Mesenchymal stem cell (in vitro differentiated cells and primary cell): ENCODE results near the gene YTHDC1.

Experiments used
- DNase-seq: peaks from one replicate; pipeline ENCODE4 v3.0.0-alpha.2; 2013
- H2AFZ ChIP-seq: one replicate; pipeline ENCODE4 v1.6.1; 2013; ENCODE audit warnings: low read depth, mild to moderate bottlenecking, control low read depth, inconsistent platforms, low read length, moderate library complexity
- H2AK5ac ChIP-seq: 2 replicates; pipeline ENCODE4 v1.6.1; 2013; ENCODE audit warnings: low read length, moderate library complexity, mild to moderate bottlenecking, inconsistent platforms; ENCODE audit not compliant: severe bottlenecking
- H2BK120ac ChIP-seq: one replicate; pipeline ENCODE4 v1.6.1; 2013; ENCODE audit warnings: low read depth, mild to moderate bottlenecking, inconsistent platforms, low read length, moderate library complexity
- H2BK12ac ChIP-seq, 2 experiments: one replicate each; pipeline ENCODE4 v1.6.1; 2013; ENCODE audit warnings: inconsistent platforms in 2 of 2, low read length in 2 of 2, mild to moderate bottlenecking in 2 of 2, moderate library complexity in 2 of 2, control low read depth in 1 of 2
- H2BK15ac ChIP-seq: one replicate; pipeline ENCODE4 v1.6.1; 2013; ENCODE audit warnings: mild to moderate bottlenecking, low read depth, inconsistent platforms; ENCODE audit not compliant: poor library complexity, severe bottlenecking
- H2BK5ac ChIP-seq: 2 replicates; pipeline ENCODE4 v1.6.1; 2013; ENCODE audit warnings: low read depth, mild to moderate bottlenecking, low read length, control low read depth, inconsistent platforms; ENCODE audit not compliant: poor library complexity, severe bottlenecking
- H3K14ac ChIP-seq, 2 experiments: one replicate each; pipeline ENCODE4 v1.6.1; 2013; ENCODE audit warnings: inconsistent platforms in 2 of 2, low read length in 2 of 2, control low read depth in 1 of 2, mild to moderate bottlenecking in 1 of 2, moderate library complexity in 1 of 2
- H3K18ac ChIP-seq, 2 experiments: one replicate each; pipeline ENCODE4 v1.6.1; 2013; ENCODE audit warnings: inconsistent platforms in 2 of 2, low read length in 2 of 2, control low read depth in 1 of 2, low read depth in 1 of 2, mild to moderate bottlenecking in 1 of 2
- H3K23ac ChIP-seq, 2 experiments: one replicate each; pipeline ENCODE4 v1.6.1; 2013; ENCODE audit warnings: inconsistent platforms in 2 of 2, low read length in 2 of 2, mild to moderate bottlenecking in 2 of 2, moderate library complexity in 2 of 2, control low read depth in 1 of 2
- H3K27ac ChIP-seq: 2 replicates; pipeline ENCODE4 v1.5.1; 2013; ENCODE audit warnings: mild to moderate bottlenecking, moderate library complexity, low read length, control low read depth, inconsistent platforms; ENCODE audit not compliant: poor library complexity, severe bottlenecking
- H3K27me3 ChIP-seq, 2 experiments: 2 replicates each; pipeline versions ENCODE4 v1.6.1 to v1.7.0; 2013; ENCODE audit warnings: low read length in 2 of 2, mild to moderate bottlenecking in 2 of 2, moderate library complexity in 2 of 2, control low read depth in 1 of 2, inconsistent platforms in 1 of 2; ENCODE audit not compliant: control insufficient read depth in 1 of 2, insufficient read depth in 1 of 2
- H3K36me3 ChIP-seq, 2 experiments: 2 replicates each; pipeline versions ENCODE4 v1.6.1 to v1.7.0; 2013; ENCODE audit warnings: low read length in 2 of 2, control low read depth in 1 of 2, inconsistent platforms in 1 of 2, low read depth in 1 of 2, mild to moderate bottlenecking in 1 of 2; ENCODE audit not compliant: insufficient read depth in 2 of 2, control insufficient read depth in 1 of 2
- H3K4ac ChIP-seq, 2 experiments: one replicate each; pipeline ENCODE4 v1.6.1; 2013; ENCODE audit warnings: inconsistent platforms in 2 of 2, low read length in 2 of 2, mild to moderate bottlenecking in 2 of 2, moderate library complexity in 2 of 2, control low read depth in 1 of 2, low read depth in 1 of 2
- H3K4me1 ChIP-seq: 2 replicates; pipeline ENCODE4 v1.6.1; 2013; ENCODE audit warnings: low read depth, low read length, control low read depth; ENCODE audit not compliant: control insufficient read depth, insufficient read depth
- H3K4me2 ChIP-seq: 2 replicates; pipeline ENCODE4 v1.6.1; 2013; ENCODE audit warnings: low read length, mild to moderate bottlenecking, inconsistent platforms; ENCODE audit not compliant: poor library complexity, severe bottlenecking
- H3K4me3 ChIP-seq, 2 experiments: 2 replicates each; pipeline versions ENCODE4 v1.5.1 to v1.7.0; 2013; ENCODE audit warnings: low read length in 2 of 2, mild to moderate bottlenecking in 2 of 2, control low read depth in 1 of 2, low read depth in 1 of 2; ENCODE audit not compliant: insufficient read depth in 1 of 2
- H3K79me1 ChIP-seq: replicated peaks from 2 replicates; pipeline ENCODE4 v1.6.1; 2013; ENCODE audit warnings: mild to moderate bottlenecking, control low read depth, low read length, inconsistent platforms; ENCODE audit not compliant: poor library complexity, severe bottlenecking
- H3K9ac ChIP-seq: 2 replicates; pipeline ENCODE4 v1.7.0; 2013; ENCODE audit warnings: mild to moderate bottlenecking, low read length, moderate library complexity
- H3K9me3 ChIP-seq: 2 replicates; pipeline ENCODE4 v1.7.0; 2013; ENCODE audit warnings: mild to moderate bottlenecking, low read length; ENCODE audit not compliant: control insufficient read depth
- H4K8ac ChIP-seq: one replicate; pipeline ENCODE4 v1.6.1; 2013; ENCODE audit warnings: inconsistent platforms, mild to moderate bottlenecking, low read length, moderate library complexity
- H4K91ac ChIP-seq: one replicate; pipeline ENCODE4 v1.6.1; 2013; ENCODE audit warnings: mild to moderate bottlenecking, low read length, inconsistent platforms
- whole genome bisulfite sequencing: methylation state at CpG from one replicate; pipeline ENCODE4 v1.1.7; 2013; ENCODE audit warnings: mixed read lengths; 5-methylcytosine and 5-hydroxymethylcytosine counted together

YTHDC1 gene

DNA sequence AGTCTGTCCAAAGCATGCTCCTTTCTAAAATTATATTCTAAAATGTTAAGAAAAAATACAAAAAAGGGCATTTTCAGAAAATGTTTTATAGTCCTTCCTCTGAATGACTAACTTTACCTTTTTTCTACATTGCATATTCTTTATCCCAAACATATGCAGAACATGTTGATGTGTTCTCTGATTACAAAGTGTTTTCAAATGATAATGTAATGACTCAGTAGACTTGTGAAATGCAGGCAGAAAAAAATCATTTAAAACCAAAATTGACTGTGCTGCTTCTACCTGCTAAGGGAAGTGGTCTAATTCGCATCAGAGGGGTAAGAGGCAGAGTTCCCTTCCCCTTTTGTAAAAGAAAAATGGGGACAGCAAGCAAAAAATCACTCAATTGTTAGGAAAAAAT lies 22.7 kb upstream of the YTHDC1 start:
- Histone ChIP-seq H2AK5ac (no peak overlapping the region), H3K4me2 (no peak overlapping the region), H4K8ac (no peak overlapping the region), H3K18ac (no peak overlapping the region), H2BK5ac (no peak overlapping the region), H3K14ac (no peak overlapping the region), H3K79me1 (peaks cover 4% of the 10 kb centered on the region), H2BK15ac (no peak overlapping the region), H3K23ac (no peak overlapping the region), H3K4me3 (peak overlapping the region in 1 of 2 experiments; percentile 79), H3K4ac (no peak overlapping the region), H3K27ac (no peak overlapping the region), H3K9ac (peak overlapping the region; percentile 71), H3K9me3 (no peaks in the 10 kb centered on the region), H3K27me3 (no peaks in the 10 kb centered on the region), H2BK12ac (no peak overlapping the region), H3K4me1 (peaks cover 10% of the 10 kb centered on the region), H3K36me3 (no peaks in the 10 kb centered on the region), H4K91ac (no peak overlapping the region), H2BK120ac (no peak overlapping the region), H2AFZ (no peak overlapping the region)
- DNase-seq: no peak
- no CpG with 5 or more reads among the region's 1 CpG for WGBS

GRCh38 chr4:68369142-68369805 lies 19.4 kb upstream of the YTHDC1 start:
- Histone ChIP-seq H3K9ac (no peak overlapping the region), H3K27ac (peak overlapping the region; percentile 100), H3K36me3 (no peaks in the 10 kb centered on the region), H4K8ac (peak overlapping the region; percentile 21), H3K4me1 (peaks cover 9% of the 10 kb centered on the region), H3K23ac (no peak overlapping the region), H2BK120ac (no peak overlapping the region), H3K4ac (no peak overlapping the region), H3K4me3 (no peak overlapping the region), H2BK12ac (peak overlapping the region in 1 of 2 experiments; percentile 95), H3K4me2 (no peak overlapping the region), H4K91ac (no peak overlapping the region), H3K14ac (peak overlapping the region in 1 of 2 experiments; percentile 71), H2AFZ (no peak overlapping the region), H3K18ac (peak overlapping the region in 1 of 2 experiments; percentile 85), H2BK5ac (peak overlapping the region; percentile 92), H2AK5ac (no peak overlapping the region), H3K27me3 (no peaks in the 10 kb centered on the region), H3K79me1 (peaks cover 4% of the 10 kb centered on the region), H2BK15ac (no peak overlapping the region), H3K9me3 (no peaks in the 10 kb centered on the region)
- DNase-seq: peak; percentile 55
- WGBS: 47% methylated on average over 5 of the region's 6 CpGs

GRCh38 chr4:68368691-68369131 lies 18.8 kb upstream of the YTHDC1 start:
- H3K9ac ChIP-seq: peak overlapping the region; percentile 40
- H3K27me3 ChIP-seq: no peaks in the 10 kb centered on the region
- H2BK5ac ChIP-seq: no peak overlapping the region
- H4K8ac ChIP-seq: no peak overlapping the region
- no peak overlapping the region for H2AFZ ChIP-seq
- H3K9me3 ChIP-seq: peaks cover 2% of the 10 kb centered on the region
- peaks cover 9% of the 10 kb centered on the region for H3K4me1 ChIP-seq
- no peak overlapping the region for H3K14ac ChIP-seq
- H3K27ac ChIP-seq: peak overlapping the region; percentile 100
- H3K36me3 ChIP-seq: no peaks in the 10 kb centered on the region
- no peak overlapping the region for H2BK120ac ChIP-seq
- peak overlapping the region in 1 of 2 experiments; percentile 0 for H3K4me3 ChIP-seq
- H3K18ac ChIP-seq: no peak overlapping the region
- no peak overlapping the region for H2AK5ac ChIP-seq
- no peak overlapping the region for H3K4ac ChIP-seq
- WGBS: 19% methylated on average over 2 of the region's 5 CpGs
- peak; percentile 76 for DNase-seq
- no peak overlapping the region for H3K23ac ChIP-seq
- H4K91ac ChIP-seq: no peak overlapping the region
- peaks cover 3% of the 10 kb centered on the region for H3K79me1 ChIP-seq
- no peak overlapping the region for H2BK15ac ChIP-seq
- H3K4me2 ChIP-seq: no peak overlapping the region
- H2BK12ac ChIP-seq: no peak overlapping the region

DNA sequence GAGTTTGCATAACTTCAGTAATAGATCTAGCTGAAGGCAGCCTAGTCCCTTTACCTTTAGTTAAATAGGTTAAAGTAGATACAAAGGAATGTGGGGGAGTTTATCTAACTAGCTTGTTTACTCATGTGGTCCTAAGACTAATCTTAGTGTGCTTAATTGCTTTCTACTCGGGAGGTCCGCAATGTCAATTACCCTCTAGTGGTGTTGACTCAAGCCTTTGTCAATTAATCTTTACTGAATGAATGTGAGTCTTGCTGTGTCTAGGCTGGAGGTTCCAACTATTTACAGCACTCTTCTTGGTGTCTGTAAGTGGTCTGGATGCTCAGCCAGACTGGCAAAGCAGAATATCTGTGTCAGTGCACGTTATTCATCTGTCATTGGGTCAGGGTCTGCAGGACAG lies 17.9 kb upstream of the YTHDC1 start:
- Histone ChIP-seq H3K9ac (no peak overlapping the region), H4K8ac (no peak overlapping the region), H4K91ac (peak overlapping the region; percentile 70), H3K4me2 (no peak overlapping the region), H2BK12ac (peak overlapping the region in 1 of 2 experiments; percentile 83), H2AK5ac (peak overlapping the region; percentile 97), H2BK120ac (peak overlapping the region; percentile 21), H2BK5ac (peak overlapping the region; percentile 59), H3K79me1 (peaks cover 3% of the 10 kb centered on the region), H3K14ac (no peak overlapping the region), H3K4me3 (no peak overlapping the region), H2AFZ (no peak overlapping the region), H2BK15ac (peak overlapping the region; percentile 18), H3K27me3 (no peaks in the 10 kb centered on the region), H3K4ac (peak overlapping the region in 1 of 2 experiments; percentile 32), H3K9me3 (peaks cover 4% of the 10 kb centered on the region), H3K4me1 (peaks cover 7% of the 10 kb centered on the region), H3K27ac (peak overlapping the region; percentile 100), H3K18ac (peak overlapping the region; percentile 19 to 68), H3K36me3 (no peaks in the 10 kb centered on the region), H3K23ac (no peak overlapping the region)
- 53% methylated on average over 3 of the region's 3 CpGs for WGBS
- no peak for DNase-seq
